ENCODE measurements around the gene MAN1C1. TPM values are rescaled to one million over a fixed set of nuclear protein-coding genes. Genes with fewer than 3 reads are reported as not detected.
"Not testable (repeated sequence)": the region's sequence is repeated elsewhere in the genome, so short reads cannot be mapped to it uniquely, and the experiment has no call there.

Gene MAN1C1
- total and polyA plus RNA-seq, 5 donors from 2014 or later = 3.1 to 15.1 (median 3.5) TPM

DNA sequence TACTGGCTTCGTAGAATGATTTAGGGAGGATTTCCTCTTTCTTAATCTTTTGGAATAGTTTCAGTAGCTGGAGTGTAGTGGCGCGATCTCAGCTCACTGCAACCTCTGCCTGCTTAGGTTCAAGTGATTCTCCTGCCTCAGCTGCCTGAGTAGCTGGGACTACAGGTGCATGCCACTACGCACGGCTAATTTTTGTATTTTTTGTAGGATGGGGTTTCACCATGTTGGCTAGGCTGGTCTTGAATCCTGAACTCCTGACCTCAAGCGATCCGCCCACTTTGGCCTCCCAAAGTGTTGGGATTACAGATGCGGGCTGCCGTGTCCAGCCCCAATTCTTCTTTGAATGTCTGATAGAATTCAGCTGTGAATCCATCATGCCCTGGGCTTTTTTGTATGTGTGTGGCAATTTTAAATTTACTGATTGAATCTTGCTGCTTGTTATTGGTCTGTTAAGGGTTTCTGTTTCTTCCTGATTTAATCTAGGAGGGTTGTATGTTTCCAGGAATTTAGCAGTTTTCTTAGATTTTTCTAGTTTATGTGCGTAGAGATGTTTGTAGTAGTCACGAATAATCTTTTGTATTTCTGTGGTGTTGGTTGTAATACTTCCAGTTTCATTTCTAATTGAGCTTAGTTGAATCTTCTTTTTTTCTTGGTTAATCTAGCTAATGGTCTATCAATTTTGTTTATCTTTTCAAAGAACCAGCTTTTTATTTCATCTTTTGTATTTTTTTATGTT is 15.3 kb downstream of the MAN1C1 start:
- Mint-ChIP-seq H3K9me3 (peaks cover 0 to 7% (median 2%) of the 10 kb centered on the region in 7 donors), H3K27me3 (peaks cover 27% of the 10 kb centered on the region), H3K27ac (peak overlapping the region; percentile 83 to 95 (median 93)), H3K36me3 (peaks cover 15% of the 10 kb centered on the region), H3K4me3 (peak overlapping the region; percentile 77 to 89 (median 82)), H3K4me1 (peaks cover 17 to 76% (median 38%) of the 10 kb centered on the region in 4 donors)
- H3K4me3 ChIP-seq (ENCODE audit: low read depth, low read length) = peak overlapping the region; percentile 71
- peaks cover 14% of the 10 kb centered on the region for H3K4me1 ChIP-seq (ENCODE audit: control insufficient read depth, insufficient read depth, low read length, poor library complexity, severe bottlenecking)
- H3K27me3 ChIP-seq (ENCODE audit: control insufficient read depth, insufficient read depth, low read length) = peaks cover 6% of the 10 kb centered on the region
- H3K36me3 ChIP-seq (ENCODE audit: control insufficient read depth, insufficient read depth, low read length) = no peaks in the 10 kb centered on the region
- ATAC-seq (ENCODE audit: low read depth in 2 of 2) = peak; percentile 69 to 77
- peaks cover 3 to 9% of the 10 kb centered on the region in 2 experiments for H3K9me3 ChIP-seq (ENCODE audit: control insufficient read depth in 2 of 2, low read length in 2 of 2)
- peak overlapping the region; percentile 55 for H3K27ac ChIP-seq (ENCODE audit: insufficient read depth, low read length, poor library complexity, severe bottlenecking)
- DNase-seq = peak in 1 of 3 donors; percentile 76

- H3K9me3 Mint-ChIP-seq = peaks cover 0 to 12% (median 5%) of the 10 kb centered on the region in 7 donors
- no peak for ATAC-seq (ENCODE audit: low read depth in 2 of 2)
- H3K4me1 ChIP-seq (ENCODE audit: control insufficient read depth, insufficient read depth, low read length, poor library complexity, severe bottlenecking) = peaks cover 12% of the 10 kb centered on the region
- peaks cover 30% of the 10 kb centered on the region for H3K27me3 Mint-ChIP-seq
- H3K27ac ChIP-seq (ENCODE audit: insufficient read depth, low read length, poor library complexity, severe bottlenecking) = no peak overlapping the region
- peaks cover 6% of the 10 kb centered on the region for H3K27me3 ChIP-seq (ENCODE audit: control insufficient read depth, insufficient read depth, low read length)
- peak overlapping the region in 2 of 3 donors; percentile 16 to 83 for H3K27ac Mint-ChIP-seq
- no peak for DNase-seq
- H3K4me3 Mint-ChIP-seq = peak overlapping the region in 1 of 4 donors; percentile 29
- peaks cover 13 to 17% of the 10 kb centered on the region in 2 experiments for H3K9me3 ChIP-seq (ENCODE audit: control insufficient read depth in 2 of 2, low read length in 2 of 2)
- peak overlapping the region; percentile 26 for H3K4me3 ChIP-seq (ENCODE audit: low read depth, low read length)
- peaks cover 30% of the 10 kb centered on the region for H3K36me3 Mint-ChIP-seq
- H3K4me1 Mint-ChIP-seq = peaks cover 17 to 68% (median 35%) of the 10 kb centered on the region in 4 donors
- H3K36me3 ChIP-seq (ENCODE audit: control insufficient read depth, insufficient read depth, low read length) = no peaks in the 10 kb centered on the region
These were observed 17.5 kb downstream of the MAN1C1 start for GRCh38 chr1:25634066-25634465.

- no peak overlapping the region for H3K27ac ChIP-seq (ENCODE audit: insufficient read depth, low read length, poor library complexity, severe bottlenecking)
- peaks cover 35% of the 10 kb centered on the region for H3K36me3 Mint-ChIP-seq
These were observed 18.3 kb downstream of the MAN1C1 start for GRCh38 chr1:25634896-25635295.

DNA sequence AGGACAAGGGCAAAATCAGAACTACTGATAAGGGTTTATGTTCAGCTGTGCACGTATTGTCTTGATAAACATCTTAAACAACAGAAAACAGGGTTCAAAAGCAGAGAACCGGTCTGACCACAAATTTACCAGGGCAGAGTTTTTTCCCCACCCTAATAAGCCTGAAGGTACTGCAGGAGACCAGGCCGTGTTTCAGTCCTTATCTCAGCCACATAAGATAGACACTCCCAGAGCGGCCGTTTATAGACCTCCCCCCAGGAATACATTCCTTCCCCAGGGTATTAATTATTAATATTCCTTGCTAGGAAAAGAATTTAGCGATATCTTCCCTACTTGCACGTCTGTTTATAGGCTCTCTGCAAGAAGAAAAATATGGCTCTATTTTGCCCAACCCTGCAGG is 19.6 kb downstream of the MAN1C1 start:
- H3K4me3 Mint-ChIP-seq; H3K27ac ChIP-seq (ENCODE audit: insufficient read depth, low read length, poor library complexity, severe bottlenecking); H3K36me3 ChIP-seq (ENCODE audit: control insufficient read depth, insufficient read depth, low read length); H3K27me3 ChIP-seq (ENCODE audit: control insufficient read depth, insufficient read depth, low read length); ATAC-seq (ENCODE audit: low read depth in 2 of 2); H3K4me3 ChIP-seq (ENCODE audit: low read depth, low read length); H3K4me1 ChIP-seq (ENCODE audit: control insufficient read depth, insufficient read depth, low read length, poor library complexity, severe bottlenecking); DNase-seq: not testable (repeated sequence)
- H3K4me1 Mint-ChIP-seq = peaks cover 18 to 67% (median 32%) of the 10 kb centered on the region in 4 donors
- H3K9me3 ChIP-seq (ENCODE audit: control insufficient read depth in 2 of 2, low read length in 2 of 2) = peaks cover 13 to 20% of the 10 kb centered on the region in 2 experiments
- peaks cover 0 to 17% (median 9%) of the 10 kb centered on the region in 7 donors for H3K9me3 Mint-ChIP-seq
- H3K27ac Mint-ChIP-seq = peak overlapping the region in 1 of 3 donors; percentile 18
- peaks cover 35% of the 10 kb centered on the region for H3K36me3 Mint-ChIP-seq
- peaks cover 37% of the 10 kb centered on the region for H3K27me3 Mint-ChIP-seq

More at GRCh38 chr1:25634896-25635295, 18.3 kb downstream of the MAN1C1 start:
- H3K27ac Mint-ChIP-seq = peak overlapping the region in 1 of 3 donors; percentile 15
- ATAC-seq (ENCODE audit: low read depth in 2 of 2) = no peak
- no peak for DNase-seq
- H3K4me3 Mint-ChIP-seq = no peak overlapping the region
- Histone ChIP-seq H3K4me1 (ENCODE audit: control insufficient read depth, insufficient read depth, low read length, poor library complexity, severe bottlenecking) (peaks cover 4% of the 10 kb centered on the region), H3K9me3 (ENCODE audit: control insufficient read depth in 2 of 2, low read length in 2 of 2) (peaks cover 13 to 20% of the 10 kb centered on the region in 2 experiments), H3K36me3 (ENCODE audit: control insufficient read depth, insufficient read depth, low read length) (no peaks in the 10 kb centered on the region), H3K27me3 (ENCODE audit: control insufficient read depth, insufficient read depth, low read length) (peaks cover 6% of the 10 kb centered on the region), H3K4me3 (ENCODE audit: low read depth, low read length) (no peak overlapping the region)
- H3K9me3 Mint-ChIP-seq = peaks cover 0 to 17% (median 9%) of the 10 kb centered on the region in 7 donors
- H3K27me3 Mint-ChIP-seq = peaks cover 35% of the 10 kb centered on the region
- H3K4me1 Mint-ChIP-seq = peaks cover 18 to 67% (median 30%) of the 10 kb centered on the region in 4 donors

DNA sequence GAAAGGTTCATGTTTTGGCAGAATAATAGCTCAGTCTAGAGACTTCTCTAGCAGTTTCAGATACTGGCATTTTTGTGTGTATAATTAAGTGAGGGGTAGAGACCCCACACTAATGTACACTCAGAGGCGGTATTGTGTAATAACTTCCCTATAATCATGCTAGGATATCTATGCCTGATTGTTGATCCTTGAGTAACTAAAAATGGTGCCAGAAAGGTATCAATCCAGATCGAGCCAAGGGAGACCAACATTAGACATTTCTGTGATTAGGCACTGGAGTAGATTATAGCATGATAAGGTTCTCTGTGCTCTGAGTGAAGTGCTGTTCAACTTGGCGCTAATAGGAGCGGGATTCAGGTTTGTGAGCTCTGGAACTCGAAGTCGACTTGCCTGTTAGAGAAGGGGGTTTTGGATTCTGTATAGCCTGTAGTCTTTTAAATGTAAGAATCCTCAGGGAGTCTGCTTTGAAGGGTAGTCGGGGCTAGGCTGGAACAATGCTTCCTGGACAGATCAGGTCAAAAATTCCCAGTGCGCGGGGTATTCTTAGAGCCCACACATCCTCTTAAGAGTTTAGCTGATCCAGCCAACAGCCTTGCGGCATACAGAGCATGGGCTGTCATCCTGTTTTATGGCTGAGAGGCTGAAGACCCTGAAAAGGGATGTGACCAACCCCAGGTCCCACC is 24.2 kb downstream of the MAN1C1 start:
- H3K36me3 ChIP-seq (ENCODE audit: control insufficient read depth, insufficient read depth, low read length) = no peaks in the 10 kb centered on the region
- ATAC-seq (ENCODE audit: low read depth in 2 of 2) (no peak), DNase-seq (no peak)
- H3K4me1 Mint-ChIP-seq = peaks cover 20 to 64% (median 30%) of the 10 kb centered on the region in 4 donors
- H3K27ac ChIP-seq (ENCODE audit: insufficient read depth, low read length, poor library complexity, severe bottlenecking) = no peak overlapping the region
- H3K4me3 Mint-ChIP-seq = peak overlapping the region in 3 of 4 donors; percentile 17 to 35 (median 33)
- peak overlapping the region in 2 of 3 donors; percentile 48 to 72 for H3K27ac Mint-ChIP-seq
- H3K4me3 ChIP-seq (ENCODE audit: low read depth, low read length) = no peak overlapping the region
- peaks cover 29% of the 10 kb centered on the region for H3K4me1 ChIP-seq (ENCODE audit: control insufficient read depth, insufficient read depth, low read length, poor library complexity, severe bottlenecking)
- H3K9me3 ChIP-seq (ENCODE audit: control insufficient read depth in 2 of 2, low read length in 2 of 2) = peaks cover 11 to 16% of the 10 kb centered on the region in 2 experiments
- H3K27me3 ChIP-seq (ENCODE audit: control insufficient read depth, insufficient read depth, low read length) = no peaks in the 10 kb centered on the region
- peaks cover 0 to 15% (median 9%) of the 10 kb centered on the region in 7 donors for H3K9me3 Mint-ChIP-seq
- H3K36me3 Mint-ChIP-seq = peaks cover 37% of the 10 kb centered on the region
- peaks cover 35% of the 10 kb centered on the region for H3K27me3 Mint-ChIP-seq

GRCh38 chr1:25641329-25641725 is 24.7 kb downstream of the MAN1C1 start:
- H3K27ac ChIP-seq (ENCODE audit: insufficient read depth, low read length, poor library complexity, severe bottlenecking) = no peak overlapping the region

GRCh38 chr1:25641931-25642573 is 25.5 kb downstream of the MAN1C1 start:
- Mint-ChIP-seq H3K4me3 (peak overlapping the region; percentile 42 to 91 (median 72)), H3K27ac (peak overlapping the region; percentile 1 to 92 (median 72)), H3K4me1 (peaks cover 20 to 64% (median 32%) of the 10 kb centered on the region in 4 donors), H3K27me3 (peaks cover 38% of the 10 kb centered on the region), H3K9me3 (peaks cover 0 to 12% (median 5%) of the 10 kb centered on the region in 7 donors), H3K36me3 (peaks cover 36% of the 10 kb centered on the region)
- Histone ChIP-seq H3K27ac (ENCODE audit: insufficient read depth, low read length, poor library complexity, severe bottlenecking) (peak overlapping the region; percentile 5), H3K36me3 (ENCODE audit: control insufficient read depth, insufficient read depth, low read length) (no peaks in the 10 kb centered on the region), H3K4me3 (ENCODE audit: low read depth, low read length) (peak overlapping the region; percentile 52), H3K27me3 (ENCODE audit: control insufficient read depth, insufficient read depth, low read length) (no peaks in the 10 kb centered on the region), H3K9me3 (ENCODE audit: control insufficient read depth in 2 of 2, low read length in 2 of 2) (peaks cover 10 to 11% of the 10 kb centered on the region in 2 experiments), H3K4me1 (ENCODE audit: control insufficient read depth, insufficient read depth, low read length, poor library complexity, severe bottlenecking) (peaks cover 29% of the 10 kb centered on the region)
- ATAC-seq (ENCODE audit: low read depth in 2 of 2) (peak; percentile 35 to 38), DNase-seq (no peak)

More at GRCh38 chr1:25641329-25641725, 24.7 kb downstream of the MAN1C1 start:
- Mint-ChIP-seq H3K27ac (peak overlapping the region in 2 of 3 donors; percentile 48 to 72), H3K36me3 (peaks cover 33% of the 10 kb centered on the region), H3K4me3 (peak overlapping the region in 3 of 4 donors; percentile 19 to 91 (median 35)), H3K27me3 (peaks cover 33% of the 10 kb centered on the region), H3K4me1 (peaks cover 20 to 59% (median 30%) of the 10 kb centered on the region in 4 donors), H3K9me3 (peaks cover 0 to 12% (median 5%) of the 10 kb centered on the region in 7 donors)
- ATAC-seq (ENCODE audit: low read depth in 2 of 2) = no peak
- H3K9me3 ChIP-seq (ENCODE audit: control insufficient read depth in 2 of 2, low read length in 2 of 2) = peaks cover 10 to 11% of the 10 kb centered on the region in 2 experiments
- H3K4me3 ChIP-seq (ENCODE audit: low read depth, low read length) = no peak overlapping the region
- DNase-seq = no peak
- H3K36me3 ChIP-seq (ENCODE audit: control insufficient read depth, insufficient read depth, low read length) = no peaks in the 10 kb centered on the region
- peaks cover 29% of the 10 kb centered on the region for H3K4me1 ChIP-seq (ENCODE audit: control insufficient read depth, insufficient read depth, low read length, poor library complexity, severe bottlenecking)
- no peaks in the 10 kb centered on the region for H3K27me3 ChIP-seq (ENCODE audit: control insufficient read depth, insufficient read depth, low read length)

All from CD4-positive, CD25-positive, alpha-beta regulatory T cell (primary cell).